ENCODE measurements around the gene OR12D2.
"Not testable (repeated sequence)": the region's sequence is repeated elsewhere in the genome, so short reads cannot be mapped to it uniquely, and the experiment has no call there.

The OR12D2 gene

GRCh38 chr6:29395331-29395730, at the start of gene OR12D2:
OR12D2 (plus strand) TSS chr6:29395631; CDS start chr6:29396700, 1,069 bp downstream.
- no peak for DNase-seq

- not testable (repeated sequence) for DNase-seq
Observed at GRCh38 chr6:29349348-29349747, 46.1 kb upstream of the OR12D2 start.

GRCh38 chr6:29354980-29355379, 40.5 kb upstream of the OR12D2 start:
- DNase-seq = no peak

GRCh38 chr6:29355603-29356002, 39.8 kb upstream of the OR12D2 start:
- DNase-seq = no peak

GRCh38 chr6:29368765-29369164, 26.7 kb upstream of the OR12D2 start, which contains the start of gene OR5V1:
OR5V1 (minus strand) TSS chr6:29368865; CDS start chr6:29356195, 12,670 bp downstream.
- DNase-seq = no peak

GRCh38 chr6:29375191-29375590, 20.2 kb upstream of the OR12D2 start, which contains the start of gene OR12D3:
OR12D3 (minus strand) TSS chr6:29375291; CDS start chr6:29375287, 4 bp downstream.
- DNase-seq = no peak

- DNase-seq = no peak
Observed at GRCh38 chr6:29376003-29376402, 19.4 kb upstream of the OR12D2 start.

- DNase-seq = no peak
Observed at GRCh38 chr6:29388533-29388932, 6.9 kb upstream of the OR12D2 start.

GRCh38 chr6:29399525-29399924, 4.1 kb downstream of the OR12D2 start:
- DNase-seq = no peak

GRCh38 chr6:29403801-29404200, 8.4 kb downstream of the OR12D2 start:
- DNase-seq = no peak

- no peak for DNase-seq
Observed at GRCh38 chr6:29414588-29414987, 19.2 kb downstream of the OR12D2 start, which contains the start of gene OR12D1. OR12D1 (plus strand) TSS chr6:29414928.

- no peak for DNase-seq
Observed at GRCh38 chr6:29419516-29419915, 24.1 kb downstream of the OR12D2 start.

GRCh38 chr6:29424168-29424567, 28.7 kb downstream of the OR12D2 start:
- DNase-seq = no peak

- DNase-seq = no peak
Observed at GRCh38 chr6:29424575-29424974, 29.1 kb downstream of the OR12D2 start.

- no peak for DNase-seq
Observed at GRCh38 chr6:29425075-29425474, 29.6 kb downstream of the OR12D2 start.

- DNase-seq = no peak
Observed at GRCh38 chr6:29426654-29427053, 31.2 kb downstream of the OR12D2 start.

GRCh38 chr6:29436730-29437129, 41.3 kb downstream of the OR12D2 start:
- not testable (repeated sequence) for DNase-seq

- no peak for DNase-seq
Observed at GRCh38 chr6:29439006-29439405, 43.6 kb downstream of the OR12D2 start, which contains the start of gene OR10C1. OR10C1 (plus strand) TSS chr6:29439306; CDS start chr6:29440016, 710 bp downstream.

- DNase-seq = no peak
Observed at GRCh38 chr6:29442719-29443118, 47.3 kb downstream of the OR12D2 start.

- not testable (repeated sequence) for DNase-seq
Observed at GRCh38 chr6:29444031-29444430, 48.6 kb downstream of the OR12D2 start.
